Measurements from ENCODE around the gene NLRP1.

Gene NLRP1

GRCh38 chr17:5584383-5585286 lies at the start of gene NLRP1:
NLRP1 (minus strand) TSS chr17:5584509; CDS start chr17:5583957, 552 bp downstream.
- DNase-seq = peak; percentile 94

- no peak for DNase-seq
Measured at GRCh38 chr17:5631958-5632590, 47.8 kb upstream of the NLRP1 start.

GRCh38 chr17:5630434-5630833 lies 46.1 kb upstream of the NLRP1 start:
- no peak for DNase-seq

- DNase-seq = no peak
Measured at GRCh38 chr17:5629128-5629527, 44.8 kb upstream of the NLRP1 start.

- DNase-seq = no peak
Measured at GRCh38 chr17:5628262-5628661, 44.0 kb upstream of the NLRP1 start.

- DNase-seq = no peak
Measured at GRCh38 chr17:5624211-5624610, 39.9 kb upstream of the NLRP1 start.

GRCh38 chr17:5621729-5622128 lies 37.4 kb upstream of the NLRP1 start:
- DNase-seq = no peak

- DNase-seq = no peak
Measured at GRCh38 chr17:5621026-5621425, 36.7 kb upstream of the NLRP1 start.

GRCh38 chr17:5619088-5619740 lies 34.9 kb upstream of the NLRP1 start:
- no peak for DNase-seq

- DNase-seq = no peak
Measured at GRCh38 chr17:5618476-5618875, 34.2 kb upstream of the NLRP1 start.

- DNase-seq = no peak
Measured at GRCh38 chr17:5615476-5615875, 31.2 kb upstream of the NLRP1 start.

- no peak for DNase-seq
Measured at GRCh38 chr17:5610956-5611355, 26.6 kb upstream of the NLRP1 start.

- DNase-seq = no peak
Measured at GRCh38 chr17:5608399-5609112, 24.2 kb upstream of the NLRP1 start.

GRCh38 chr17:5607946-5608345 lies 23.6 kb upstream of the NLRP1 start:
- no peak for DNase-seq

GRCh38 chr17:5605452-5605851 lies 21.1 kb upstream of the NLRP1 start:
- DNase-seq = no peak

GRCh38 chr17:5600041-5600440 lies 15.7 kb upstream of the NLRP1 start:
- no peak for DNase-seq

- DNase-seq = no peak
Measured at GRCh38 chr17:5598457-5598856, 14.1 kb upstream of the NLRP1 start.

GRCh38 chr17:5596421-5596820 lies 12.1 kb upstream of the NLRP1 start:
- DNase-seq = no peak

GRCh38 chr17:5595831-5596230 lies 11.5 kb upstream of the NLRP1 start:
- no peak for DNase-seq

- no peak for DNase-seq
Measured at GRCh38 chr17:5592382-5592781, 8.1 kb upstream of the NLRP1 start.

- no peak for DNase-seq
Measured at GRCh38 chr17:5591966-5592365, 7.7 kb upstream of the NLRP1 start.

- DNase-seq = no peak
Measured at GRCh38 chr17:5588584-5588983, 4.3 kb upstream of the NLRP1 start.

GRCh38 chr17:5587438-5588032 lies 3.2 kb upstream of the NLRP1 start:
- peak; percentile 40 for DNase-seq
